Measurements from ENCODE around the gene GABRB1.

- TF ChIP-seq CTCF (IDR thresholded peaks at IDR 0.05; ENCODE audit: borderline replicate concordance, extremely low read depth, low read length, poor library complexity, severe bottlenecking) (no peak), EZH2 (IDR thresholded peaks at IDR 0.05; ENCODE audit: borderline replicate concordance, low read depth, low read length, severe bottlenecking) (no peak)
Observed at GRCh38 chr4:47418147-47418546, 386.8 kb downstream of the GABRB1 start.

Data from DND-41 (cell line).